ENCODE data around the gene C11orf68. TPM values are rescaled to one million over a fixed set of nuclear protein-coding genes. Genes with fewer than 3 reads are reported as not detected.
"Not testable (repeated sequence)": the region's sequence is repeated elsewhere in the genome, so short reads cannot be mapped to it uniquely, and the experiment has no call there.

Gene C11orf68
- total and polyA plus RNA-seq, 8 donors, result 10.2 to 20.8 (median 13.8) TPM

DNA sequence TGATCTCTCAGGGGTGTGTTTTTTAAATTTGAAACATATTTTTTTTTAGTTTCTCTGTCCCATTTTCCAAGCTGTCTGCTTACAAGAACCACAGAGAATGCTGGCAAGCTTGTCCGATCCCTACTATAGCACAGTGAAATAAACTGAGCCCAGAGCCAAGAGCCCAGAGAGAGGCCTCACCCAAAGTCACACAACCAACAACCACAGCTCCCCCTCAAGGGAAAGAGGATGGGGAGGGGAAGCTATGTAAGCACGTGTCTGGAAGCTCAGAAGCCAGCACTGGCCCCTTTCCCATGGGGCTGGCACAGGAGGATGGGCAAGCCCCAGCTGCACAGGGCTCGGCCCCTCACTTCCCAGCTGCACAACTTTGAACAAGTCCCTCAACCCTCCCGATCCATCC is 39.4 kb upstream of the C11orf68 start:
- FAIRE-seq, result no peak
- TF ChIP-seq, protein P1, sequence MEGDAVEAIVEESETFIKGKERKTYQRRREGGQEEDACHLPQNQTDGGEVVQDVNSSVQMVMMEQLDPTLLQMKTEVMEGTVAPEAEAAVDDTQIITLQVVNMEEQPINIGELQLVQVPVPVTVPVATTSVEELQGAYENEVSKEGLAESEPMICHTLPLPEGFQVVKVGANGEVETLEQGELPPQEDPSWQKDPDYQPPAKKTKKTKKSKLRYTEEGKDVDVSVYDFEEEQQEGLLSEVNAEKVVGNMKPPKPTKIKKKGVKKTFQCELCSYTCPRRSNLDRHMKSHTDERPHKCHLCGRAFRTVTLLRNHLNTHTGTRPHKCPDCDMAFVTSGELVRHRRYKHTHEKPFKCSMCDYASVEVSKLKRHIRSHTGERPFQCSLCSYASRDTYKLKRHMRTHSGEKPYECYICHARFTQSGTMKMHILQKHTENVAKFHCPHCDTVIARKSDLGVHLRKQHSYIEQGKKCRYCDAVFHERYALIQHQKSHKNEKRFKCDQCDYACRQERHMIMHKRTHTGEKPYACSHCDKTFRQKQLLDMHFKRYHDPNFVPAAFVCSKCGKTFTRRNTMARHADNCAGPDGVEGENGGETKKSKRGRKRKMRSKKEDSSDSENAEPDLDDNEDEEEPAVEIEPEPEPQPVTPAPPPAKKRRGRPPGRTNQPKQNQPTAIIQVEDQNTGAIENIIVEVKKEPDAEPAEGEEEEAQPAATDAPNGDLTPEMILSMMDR (IDR thresholded peaks at IDR 0.05), result no peak

DNA sequence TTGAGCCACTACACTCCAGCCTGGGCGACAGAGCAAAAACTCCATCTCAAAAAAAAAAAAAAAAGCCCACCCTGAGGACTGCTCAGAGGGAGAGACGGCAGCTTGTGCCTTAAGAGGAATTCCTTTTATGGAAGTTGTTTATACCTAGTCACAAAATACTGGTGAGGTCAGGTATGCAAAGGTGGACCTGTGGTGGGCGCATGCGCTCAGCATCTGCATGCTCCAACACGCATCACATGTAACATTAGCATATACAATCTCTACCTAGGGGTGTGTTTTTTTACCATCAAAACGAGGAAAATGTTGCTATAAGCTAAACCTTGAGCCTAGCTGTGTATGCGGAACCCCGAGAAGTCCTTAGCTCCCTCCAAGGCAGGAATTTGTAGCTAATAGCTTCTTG is 35.9 kb upstream of the C11orf68 start:
- intact Hi-C loops (cut with DNase I), result no loop called here
- ATAC-seq, result no peak
- FAIRE-seq, result no peak
- TF ChIP-seq, protein P1 (IDR thresholded peaks at IDR 0.05), result no peak
- no peak overlapping the region for H3K4me3 ChIP-seq
- H3K9me3 ChIP-seq, result no peaks in the 10 kb centered on the region
- no peaks in the 10 kb centered on the region for H3K4me1 ChIP-seq
- 66 to 69% methylated on average over 8 of the region's 8 CpGs for WGBS, 2 donors
- no peak for DNase-seq
- no peaks in the 10 kb centered on the region for H3K36me3 ChIP-seq
- no peaks in the 10 kb centered on the region for H3K27me3 ChIP-seq
- no peak overlapping the region for H3K27ac ChIP-seq

More for the DNA sequence above, 39.4 kb upstream of the C11orf68 start:
- no peak for ATAC-seq
- Histone ChIP-seq H3K27ac (no peak overlapping the region), H3K36me3 (no peaks in the 10 kb centered on the region), H3K4me3 (no peak overlapping the region), H3K27me3 (no peaks in the 10 kb centered on the region), H3K4me1 (peaks cover 9 to 13% (median 10%) of the 10 kb centered on the region in 3 donors), H3K9me3 (no peaks in the 10 kb centered on the region)
- DNase-seq, result no peak
- intact Hi-C loops (cut with DNase I), result no loop called here
- 48 to 54% methylated on average over 4 of the region's 4 CpGs for WGBS, 2 donors

DNA sequence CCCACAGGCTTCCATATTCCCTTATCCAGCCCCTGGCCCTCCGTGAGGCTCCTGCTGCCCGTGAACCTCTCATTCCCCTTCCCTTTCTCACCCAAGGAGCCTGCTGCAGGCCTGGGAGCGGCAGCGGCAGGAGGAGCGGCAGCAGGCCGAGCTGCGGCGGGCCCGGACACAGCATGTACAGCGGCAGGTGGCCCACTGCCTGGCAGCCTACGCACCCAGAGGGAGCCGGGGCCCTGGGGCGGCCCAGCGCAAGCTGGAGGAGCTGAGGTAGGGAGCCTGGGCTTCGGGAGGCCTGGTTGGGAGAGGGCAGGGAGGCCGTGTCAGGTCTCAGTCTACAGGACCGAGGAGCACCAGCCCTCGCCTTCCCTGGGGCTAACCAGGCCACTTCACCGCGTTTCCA is 34.6 kb upstream of the C11orf68 start:
- Histone ChIP-seq H3K36me3 (no peaks in the 10 kb centered on the region), H3K4me1 (no peaks in the 10 kb centered on the region), H3K27me3 (no peaks in the 10 kb centered on the region), H3K9me3 (no peaks in the 10 kb centered on the region), H3K4me3 (no peak overlapping the region), H3K27ac (no peak overlapping the region)
- FAIRE-seq (no peak), DNase-seq (no peak), ATAC-seq (no peak)
- intact Hi-C loops (cut with DNase I), result no loop called here
- TF ChIP-seq, protein P1 (IDR thresholded peaks at IDR 0.05), result no peak
- 81 to 92% methylated on average over 20 of the region's 20 CpGs for WGBS, 2 donors

DNA sequence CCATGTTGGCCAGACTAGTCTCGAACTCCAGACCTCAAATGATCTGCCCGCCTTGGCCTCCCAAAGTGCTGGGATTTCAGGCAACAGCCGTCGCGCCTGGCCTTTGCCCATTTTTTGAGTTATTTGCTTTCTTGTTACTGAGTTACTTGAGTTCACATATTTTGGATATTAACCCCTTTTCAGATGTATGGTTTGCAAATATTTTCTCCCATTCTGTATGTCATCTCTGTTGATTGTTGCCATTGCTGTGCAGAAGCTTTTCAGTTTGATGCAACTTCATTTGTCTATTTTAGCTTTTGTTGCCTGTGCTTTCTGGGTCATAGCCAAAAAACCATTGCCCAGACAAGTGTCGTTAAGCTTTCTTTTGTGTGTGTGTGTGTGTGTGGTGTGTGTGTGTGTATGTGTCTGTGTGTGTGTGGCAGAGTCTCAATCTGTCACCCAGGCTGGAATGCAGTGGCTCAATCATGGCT is 33.2 kb upstream of the C11orf68 start:
- TF ChIP-seq, protein P1 (IDR thresholded peaks at IDR 0.05), result no peak
- WGBS, 2 donors, result 15 to 17% methylated on average over 6 of the region's 6 CpGs
- intact Hi-C loops (cut with DNase I), result no loop called here
- ATAC-seq, result no peak
- Histone ChIP-seq H3K9me3 (no peaks in the 10 kb centered on the region), H3K27me3 (no peaks in the 10 kb centered on the region), H3K36me3 (no peaks in the 10 kb centered on the region), H3K27ac (no peak overlapping the region), H3K4me3 (no peak overlapping the region), H3K4me1 (no peaks in the 10 kb centered on the region)
- FAIRE-seq, result no peak
- no peak for DNase-seq

DNA sequence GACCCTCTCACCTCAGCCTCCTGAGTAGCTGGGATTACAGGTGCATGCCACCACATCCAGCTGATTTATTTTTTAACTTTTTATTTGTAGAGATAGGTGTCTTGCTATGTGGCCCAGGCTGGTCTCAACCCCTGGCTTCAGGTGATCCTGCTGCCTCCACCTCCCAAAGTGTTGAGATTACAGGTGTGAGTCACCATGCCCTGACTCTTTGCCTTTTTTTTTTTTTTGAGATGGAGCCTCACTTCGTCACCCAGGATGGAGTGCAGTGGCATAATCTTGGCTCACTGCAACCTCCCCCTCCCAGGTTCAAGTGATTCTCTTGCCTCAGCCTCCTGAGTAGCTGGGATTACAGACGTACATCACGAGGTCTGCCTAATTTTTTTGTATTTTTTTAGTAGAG is 32.8 kb upstream of the C11orf68 start:
- H3K36me3 ChIP-seq; intact Hi-C loops (cut with DNase I); H3K9me3 ChIP-seq; FAIRE-seq; ATAC-seq; H3K4me1 ChIP-seq; H3K27ac ChIP-seq; H3K27me3 ChIP-seq; H3K4me3 ChIP-seq; DNase-seq: not testable (repeated sequence)
- 23 to 33% methylated on average over 3 of the region's 3 CpGs for WGBS, 2 donors

DNA sequence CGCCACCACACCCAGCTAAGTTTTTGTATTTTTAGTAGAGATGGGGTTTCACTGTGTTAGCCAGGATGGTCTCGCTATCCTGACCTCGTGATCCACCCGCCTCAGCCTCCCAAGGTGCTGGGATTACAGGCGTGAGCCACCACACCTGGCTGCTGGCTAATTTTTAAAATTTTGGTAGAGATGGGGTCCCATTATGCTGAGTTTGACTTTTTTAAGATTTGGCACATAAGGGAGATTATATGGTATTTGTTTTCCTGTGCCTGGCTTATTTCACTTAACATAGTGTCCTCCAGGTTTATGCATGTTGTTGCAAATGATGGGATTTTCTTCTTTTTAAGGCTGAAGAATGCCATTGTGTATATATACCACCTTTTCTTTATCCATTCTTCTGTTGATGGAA is 31.8 kb upstream of the C11orf68 start:
- H3K27ac ChIP-seq; H3K27me3 ChIP-seq; H3K9me3 ChIP-seq; H3K4me1 ChIP-seq; FAIRE-seq; intact Hi-C loops (cut with DNase I); H3K36me3 ChIP-seq; ATAC-seq; DNase-seq; H3K4me3 ChIP-seq: not testable (repeated sequence)
- WGBS, 2 donors, result 88 to 89% methylated on average over 5 of the region's 5 CpGs
